Stimulated activated CD8-positive, alpha-beta memory T cell treated with anti-CD3 and anti-CD28 coated beads, Interleukin-15, amount 100 ng/mL, for 24 hours (primary cell): ENCODE data around the gene TMPRSS4.
"Not testable (repeated sequence)": the region's sequence is repeated elsewhere in the genome, so short reads cannot be mapped to it uniquely, and the experiment has no call there.

ENCODE experiments used
- DNase-seq: peaks from one replicate; pipeline ENCODE4 v3.0.0-alpha.2; 2020; ENCODE audit warnings: low read depth

Gene TMPRSS4

GRCh38 chr11:118056806-118057205, 20.1 kb upstream of the TMPRSS4 start:
- DNase-seq = no peak

- no peak for DNase-seq
Measured at GRCh38 chr11:118057251-118058145, 19.4 kb upstream of the TMPRSS4 start.

GRCh38 chr11:118058311-118059245, 18.3 kb upstream of the TMPRSS4 start:
- DNase-seq = no peak

- no peak for DNase-seq
Measured at GRCh38 chr11:118059246-118059940, 17.5 kb upstream of the TMPRSS4 start.

- DNase-seq = no peak
Measured at GRCh38 chr11:118060081-118060661, 16.7 kb upstream of the TMPRSS4 start.

- no peak for DNase-seq
Measured at GRCh38 chr11:118060869-118061268, 16.0 kb upstream of the TMPRSS4 start.

GRCh38 chr11:118061586-118062125, 15.2 kb upstream of the TMPRSS4 start:
- no peak for DNase-seq

GRCh38 chr11:118062181-118062580, 14.7 kb upstream of the TMPRSS4 start:
- DNase-seq = not testable (repeated sequence)

- not testable (repeated sequence) for DNase-seq
Measured at GRCh38 chr11:118062631-118063030, 14.2 kb upstream of the TMPRSS4 start.

- DNase-seq = no peak
Measured at GRCh38 chr11:118064956-118065355, 11.9 kb upstream of the TMPRSS4 start.

GRCh38 chr11:118065384-118065783, 11.5 kb upstream of the TMPRSS4 start:
- DNase-seq = no peak

DNA sequence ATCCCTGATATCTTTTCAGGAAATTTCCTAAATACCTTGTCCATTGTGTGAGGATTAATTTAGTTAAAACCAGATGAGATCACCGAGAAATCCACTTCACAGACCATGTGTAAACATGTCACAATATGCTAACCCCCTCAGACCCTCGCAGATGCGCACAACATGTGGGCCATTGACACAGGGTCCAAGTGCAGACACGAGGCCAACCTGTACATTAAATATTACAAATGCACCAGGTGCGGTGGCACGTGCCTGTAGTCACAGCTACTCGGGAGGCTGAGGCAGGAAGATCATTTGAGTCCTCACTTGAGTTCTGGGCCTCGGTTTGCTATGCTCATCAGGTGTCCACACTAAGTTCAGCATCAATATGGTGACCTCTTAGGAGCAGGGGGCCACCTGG, 9.9 kb upstream of the TMPRSS4 start:
- no peak for DNase-seq

GRCh38 chr11:118068206-118068944, 8.5 kb upstream of the TMPRSS4 start:
- no peak for DNase-seq

- DNase-seq = no peak
Measured at GRCh38 chr11:118068945-118069612, 7.8 kb upstream of the TMPRSS4 start.

DNA sequence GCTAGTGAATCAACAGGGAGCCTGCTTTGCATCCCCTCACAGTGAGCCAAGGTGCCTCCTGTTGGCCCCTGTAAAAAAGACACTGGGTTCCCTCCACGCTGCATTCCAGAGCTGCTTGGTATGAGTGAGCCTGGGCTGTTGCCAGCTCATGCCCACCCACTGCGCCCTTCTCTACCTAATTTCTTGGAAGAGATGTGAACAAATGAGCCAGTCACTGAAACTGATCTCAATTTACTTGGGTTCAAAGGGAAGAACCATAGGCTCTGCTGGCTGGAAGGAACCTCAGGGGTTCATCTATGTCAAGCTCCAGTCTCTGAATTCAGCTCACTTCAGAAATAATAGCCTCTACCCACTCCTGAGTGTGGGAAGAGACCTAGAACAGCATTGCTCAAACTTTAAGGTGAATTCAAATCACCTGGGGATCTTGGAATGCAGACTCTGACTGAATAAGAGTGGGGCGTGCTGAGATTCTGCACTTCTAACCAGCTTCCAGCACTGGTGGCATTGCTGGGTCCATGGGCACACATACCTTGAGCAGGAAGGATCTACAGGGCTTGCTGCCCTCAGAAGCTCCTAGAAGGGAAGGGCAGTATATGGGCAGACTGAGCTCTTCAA, 5.4 kb upstream of the TMPRSS4 start:
- DNase-seq = no peak

DNA sequence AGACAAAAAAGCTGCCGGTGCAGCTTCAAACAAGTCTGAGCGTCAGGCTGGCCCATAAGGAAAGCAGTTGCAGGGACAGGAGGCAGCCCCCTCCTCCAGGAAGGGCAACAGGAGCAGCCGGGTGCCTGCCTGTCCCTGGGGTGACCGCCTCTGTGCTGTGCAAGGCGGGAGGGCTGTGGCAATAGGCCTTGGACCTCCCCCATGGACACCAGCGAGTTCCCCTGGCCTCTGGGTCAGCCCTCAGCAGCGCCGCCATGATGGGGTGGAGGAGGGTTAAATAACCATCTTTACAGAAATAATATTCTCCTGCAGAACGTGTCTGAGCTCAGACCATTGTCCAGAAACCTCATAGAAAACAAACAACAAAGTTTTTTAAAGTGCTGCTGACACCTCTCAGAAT, 3.3 kb upstream of the TMPRSS4 start:
- DNase-seq = no peak

DNA sequence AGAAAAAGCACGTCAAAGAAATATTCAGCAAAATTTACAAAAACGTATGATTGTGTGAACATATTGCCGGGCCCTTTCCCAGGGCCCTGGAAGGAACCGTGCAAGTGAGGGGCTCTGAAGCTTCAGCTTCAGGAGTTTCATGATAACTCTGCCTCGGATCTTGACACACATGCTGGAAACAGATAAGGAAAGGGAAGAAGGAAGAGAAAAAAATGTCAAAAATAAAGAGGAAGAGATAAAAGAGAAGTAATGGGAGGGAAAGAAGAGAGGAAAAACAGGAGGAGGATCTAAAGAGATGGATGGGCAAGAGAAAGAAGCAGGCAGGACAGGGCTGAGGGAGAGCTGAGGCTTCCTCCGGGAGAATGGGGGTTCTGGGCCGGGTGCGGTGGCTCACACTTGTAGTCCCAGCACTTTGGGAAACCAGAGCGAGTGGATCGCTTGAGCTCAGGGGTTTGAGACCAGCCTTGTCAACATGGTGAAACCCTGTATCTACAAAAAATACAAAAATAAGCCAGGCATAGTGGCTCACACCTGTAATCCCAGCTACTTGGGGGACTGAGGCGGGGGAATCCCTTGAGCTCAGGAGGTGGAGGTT, 2.7 kb upstream of the TMPRSS4 start:
- DNase-seq = no peak

GRCh38 chr11:118074785-118075184, 2.1 kb upstream of the TMPRSS4 start:
- no peak for DNase-seq

GRCh38 chr11:118078911-118079411, 2.1 kb downstream of the TMPRSS4 start:
- no peak for DNase-seq
